SK-N-MC (cell line): Measurements from ENCODE around the gene MOGAT1.

Experiments
- EZH2 ChIP-seq: fragments of 200-600 bp; sonication (generic); IDR thresholded peaks from one replicate; pipeline ENCODE4 v1.6.1; 2017; ENCODE audit warnings: antibody characterized with exemption
- POLR2AphosphoS5 ChIP-seq: IDR thresholded peaks from 2 replicates; pipeline ENCODE4 v1.6.1; 2012; ENCODE audit warnings: mild to moderate bottlenecking, low read depth, low read length, borderline replicate concordance

DNA sequence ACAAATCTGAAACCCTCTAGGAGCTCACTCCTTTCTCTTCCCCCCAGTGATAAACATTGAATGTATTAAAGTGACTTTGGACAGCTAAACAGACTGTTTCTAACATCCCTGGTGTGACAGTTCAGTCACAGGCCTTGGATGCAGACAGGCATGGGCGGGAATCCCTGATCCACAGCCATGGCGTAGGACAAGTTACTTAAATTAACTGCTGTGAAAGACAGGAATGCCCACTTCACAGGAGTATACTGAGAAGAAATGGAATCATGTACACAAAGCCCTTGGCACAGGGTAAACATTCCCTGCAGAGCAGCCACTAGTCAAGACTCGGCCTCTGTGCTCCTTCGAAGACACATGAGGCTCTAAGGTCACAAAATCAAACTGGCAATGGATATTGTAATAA lies 49.6 kb upstream of the MOGAT1 start:
- no peak for TF ChIP-seq POLR2AphosphoS5
- no peak for TF ChIP-seq EZH2
